MV-4-11 (cell line): ENCODE data around the gene ATP1B1.

Experiments
- DNase-seq: peaks from one replicate; lab custom pipeline; 2025; lab: John Stamatoyannopoulos, UW

The ATP1B1 gene

DNA sequence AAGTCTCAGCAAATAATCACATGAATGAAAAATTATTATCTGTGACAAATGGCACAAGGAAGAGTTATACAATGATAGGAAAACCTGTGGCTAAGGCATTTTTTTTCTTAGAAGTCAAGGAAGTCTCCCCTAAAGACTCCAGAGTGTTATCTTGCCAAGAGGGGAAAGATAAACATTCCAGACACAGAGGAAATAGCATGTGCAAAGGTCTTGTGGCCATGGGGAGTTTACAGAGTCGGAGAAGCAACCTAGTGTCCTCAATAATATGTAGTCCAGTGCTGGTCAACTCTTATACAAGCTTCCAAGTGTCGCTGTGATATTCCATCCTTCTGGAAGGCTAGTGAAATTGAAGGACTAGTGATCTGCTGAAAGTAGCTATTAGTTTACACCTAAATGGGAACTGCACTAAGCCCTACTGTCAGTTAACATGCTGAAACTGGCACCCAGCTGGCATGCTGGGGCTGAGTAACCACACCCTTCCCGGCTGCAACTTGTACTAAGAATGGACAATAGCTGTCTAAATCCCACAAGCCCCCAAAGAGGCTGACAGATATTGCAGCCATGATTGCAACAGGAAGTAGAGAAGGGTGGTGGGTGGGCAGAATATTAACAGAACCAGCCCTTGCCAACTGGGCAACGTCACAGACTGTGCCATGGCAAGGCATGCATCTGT lies 11.5 kb upstream of the ATP1B1 start:
- no peak for DNase-seq

DNA sequence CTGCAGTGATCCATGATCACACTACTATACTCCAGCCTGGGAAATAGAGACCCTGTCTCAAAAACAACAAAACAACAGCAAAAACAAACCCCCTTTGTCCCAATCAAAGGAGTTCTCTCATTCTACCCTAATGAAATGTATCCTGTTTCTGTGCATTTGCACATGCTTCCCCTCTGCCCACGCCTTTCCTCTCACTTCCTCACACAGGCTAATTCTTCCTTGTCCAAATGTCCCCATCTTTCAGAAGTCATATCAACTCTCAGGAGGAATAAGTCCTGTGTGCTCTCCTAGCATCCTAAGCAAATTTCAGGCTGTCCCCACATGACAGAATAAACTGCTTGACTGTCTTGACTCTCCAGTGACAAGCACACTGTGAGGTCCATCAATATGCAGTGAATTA lies 8.1 kb upstream of the ATP1B1 start:
- DNase-seq: peak; percentile 4

DNA sequence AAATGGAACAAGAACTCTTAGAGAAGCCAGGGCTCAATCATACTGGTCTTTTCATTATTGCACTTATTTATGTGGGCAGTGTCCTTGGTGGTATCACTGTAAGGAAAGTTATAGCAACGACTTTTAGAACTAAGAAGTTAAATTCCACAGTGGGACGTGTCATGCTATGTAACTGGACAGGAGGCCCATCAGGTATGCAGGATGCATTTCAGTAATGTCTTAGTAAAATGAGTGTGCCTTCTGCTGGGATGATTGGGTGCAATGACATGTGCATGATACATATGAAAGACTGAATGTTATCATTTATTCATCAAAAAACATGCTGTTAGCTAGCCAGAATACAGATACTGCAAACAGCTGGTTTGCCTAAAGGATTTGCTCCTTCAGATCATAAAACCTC lies 6.9 kb upstream of the ATP1B1 start:
- no peak for DNase-seq

DNA sequence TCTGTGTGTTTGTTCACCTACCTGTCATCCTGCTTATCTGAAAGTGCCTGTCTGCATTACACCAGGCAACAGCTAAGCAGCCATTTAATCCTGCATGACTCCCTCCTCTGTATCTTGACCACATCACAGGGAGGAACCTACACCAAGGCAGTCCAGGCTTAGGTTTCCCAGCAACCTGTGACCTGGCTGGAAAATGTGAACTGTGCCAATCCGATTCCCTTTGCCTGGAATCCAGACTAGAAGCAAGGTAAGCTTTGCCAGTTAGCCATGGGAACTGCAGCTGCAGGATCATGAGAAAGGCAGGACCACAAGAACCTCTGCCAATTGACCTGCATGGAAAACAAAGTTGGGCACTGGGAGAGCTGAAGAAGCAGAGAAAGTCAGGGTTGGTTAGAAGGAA lies 6.3 kb upstream of the ATP1B1 start:
- DNase-seq: no peak

DNA sequence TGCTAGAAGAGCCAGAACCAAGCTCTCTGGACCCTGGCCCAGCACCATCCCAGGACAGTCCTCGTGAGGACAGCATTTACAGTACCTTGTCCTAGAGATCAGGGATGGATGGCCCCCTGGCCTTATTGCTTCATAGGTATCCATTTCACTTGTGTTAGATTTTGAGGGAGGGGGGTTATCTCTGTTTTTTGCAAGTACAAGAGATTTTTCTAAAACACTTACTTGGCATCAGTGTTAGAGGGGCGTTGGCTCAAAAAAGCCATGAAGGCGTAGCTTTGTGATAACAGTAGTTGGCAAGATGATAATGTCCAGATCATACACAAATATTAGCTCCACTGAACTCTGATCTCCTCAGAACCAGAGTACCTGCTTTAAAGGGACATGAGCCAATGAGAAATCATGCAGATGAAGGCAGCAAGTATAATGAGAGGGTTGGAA lies 5.8 kb upstream of the ATP1B1 start:
- no peak for DNase-seq

DNA sequence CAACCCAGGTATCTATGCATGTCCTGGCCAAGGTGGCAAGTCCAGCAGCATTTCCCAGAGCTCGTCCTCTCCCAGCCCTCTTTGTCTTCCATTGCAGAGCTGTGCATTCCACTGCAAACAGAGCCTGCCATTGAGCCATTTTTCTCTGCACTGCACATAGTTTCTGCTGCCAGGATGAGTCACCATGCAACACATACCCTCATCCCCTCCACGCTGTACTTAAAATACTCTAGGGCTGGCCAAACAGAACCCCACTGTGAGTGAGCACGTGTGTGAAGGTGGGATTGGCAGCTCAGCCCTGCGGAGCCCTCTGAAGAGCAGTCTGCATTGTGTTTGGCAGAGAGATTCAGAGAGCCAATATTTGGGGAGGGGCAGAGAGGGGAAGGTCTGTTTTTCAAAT lies 3.9 kb upstream of the ATP1B1 start:
- no peak for DNase-seq

DNA sequence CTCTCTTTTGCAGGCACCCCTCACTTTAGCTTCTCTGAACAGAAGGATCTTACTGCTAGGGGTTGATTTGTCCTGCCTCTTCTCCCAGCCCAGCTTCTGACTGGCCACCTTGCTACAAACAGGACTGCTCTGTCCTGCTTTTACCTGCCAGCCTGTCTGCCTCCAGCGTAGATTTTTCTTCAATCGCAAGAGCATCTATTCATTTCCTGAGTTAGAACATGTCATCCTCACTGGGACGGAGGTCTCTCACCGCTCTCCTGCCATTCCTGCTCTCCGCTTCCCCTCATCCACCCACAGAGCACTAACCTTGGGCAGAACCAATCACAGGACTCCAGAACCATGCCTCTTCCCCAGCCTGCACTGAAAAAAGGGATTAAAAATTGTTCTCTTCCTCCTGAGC lies 3.5 kb upstream of the ATP1B1 start:
- no peak for DNase-seq

DNA sequence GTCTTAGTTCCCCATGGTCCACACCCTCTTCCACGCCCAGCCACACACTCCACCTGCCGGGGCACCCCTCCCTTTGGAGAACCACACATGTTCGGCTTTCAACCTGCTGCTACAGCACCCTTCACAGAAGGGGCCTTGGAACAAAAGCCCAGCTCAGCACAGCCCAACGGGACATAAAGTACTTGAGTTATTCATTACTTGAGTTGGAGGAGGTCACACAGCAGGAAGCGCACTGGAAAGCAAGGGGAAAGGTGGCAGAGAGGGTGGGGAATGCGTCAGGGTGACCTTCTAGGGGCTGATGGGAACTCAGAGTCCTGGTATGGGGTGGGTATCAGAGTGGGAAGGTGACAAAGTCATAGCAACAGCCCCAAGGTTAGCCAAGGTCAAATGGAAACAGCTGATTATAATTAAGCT lies 3.0 kb upstream of the ATP1B1 start:
- DNase-seq: no peak

DNA sequence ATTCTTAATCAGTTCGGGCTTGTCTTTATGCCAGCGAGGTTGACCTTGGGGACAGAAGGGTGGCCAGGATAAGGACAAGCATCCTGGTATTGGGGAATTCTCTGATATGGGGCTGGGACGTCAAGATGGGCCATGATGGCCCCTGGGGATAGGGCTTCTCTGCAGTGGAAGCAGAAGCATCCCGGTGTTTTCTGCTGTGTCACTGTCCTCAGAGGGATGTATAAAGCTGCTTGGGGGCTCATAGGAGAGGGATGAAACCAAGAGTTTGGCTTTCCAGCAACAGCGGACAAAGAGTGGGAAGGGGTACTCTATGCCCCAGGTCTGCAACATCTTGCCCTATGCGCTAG lies 1.4 kb upstream of the ATP1B1 start:
- DNase-seq: no peak

DNA sequence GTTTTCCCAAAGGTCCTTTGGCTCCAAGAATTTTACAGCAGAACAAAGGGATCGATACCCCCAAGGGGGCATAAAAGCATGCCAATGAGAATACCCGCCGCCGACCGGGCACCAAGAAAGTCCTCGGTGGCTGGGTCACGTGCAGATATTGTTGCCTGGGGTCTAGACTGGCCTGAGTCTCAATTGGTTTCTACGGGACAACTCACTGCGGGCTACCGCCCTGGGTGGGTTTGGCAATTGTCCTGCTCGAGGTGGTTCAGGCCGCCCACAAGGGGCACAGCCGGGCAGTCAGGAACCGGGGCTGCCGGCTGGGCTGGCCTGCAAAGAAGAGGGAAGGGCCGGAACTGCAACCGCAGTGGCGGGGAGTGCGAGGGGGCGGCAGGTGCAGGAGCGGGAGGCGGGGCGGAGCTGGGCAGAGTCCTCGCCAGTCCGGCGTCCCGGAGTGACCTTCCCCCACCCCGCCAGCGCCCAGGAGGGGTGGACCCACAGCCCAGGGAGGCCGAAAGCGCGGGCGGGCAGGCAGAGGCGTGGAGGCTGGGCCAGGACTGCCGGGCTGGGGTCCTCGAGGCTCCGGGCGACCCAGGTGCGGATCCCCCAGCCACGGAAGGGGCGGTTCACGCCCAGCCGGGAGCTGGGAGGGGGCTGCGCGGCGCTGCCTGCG lies 926 bp upstream of the ATP1B1 start:
- DNase-seq: peak; percentile 1

DNA sequence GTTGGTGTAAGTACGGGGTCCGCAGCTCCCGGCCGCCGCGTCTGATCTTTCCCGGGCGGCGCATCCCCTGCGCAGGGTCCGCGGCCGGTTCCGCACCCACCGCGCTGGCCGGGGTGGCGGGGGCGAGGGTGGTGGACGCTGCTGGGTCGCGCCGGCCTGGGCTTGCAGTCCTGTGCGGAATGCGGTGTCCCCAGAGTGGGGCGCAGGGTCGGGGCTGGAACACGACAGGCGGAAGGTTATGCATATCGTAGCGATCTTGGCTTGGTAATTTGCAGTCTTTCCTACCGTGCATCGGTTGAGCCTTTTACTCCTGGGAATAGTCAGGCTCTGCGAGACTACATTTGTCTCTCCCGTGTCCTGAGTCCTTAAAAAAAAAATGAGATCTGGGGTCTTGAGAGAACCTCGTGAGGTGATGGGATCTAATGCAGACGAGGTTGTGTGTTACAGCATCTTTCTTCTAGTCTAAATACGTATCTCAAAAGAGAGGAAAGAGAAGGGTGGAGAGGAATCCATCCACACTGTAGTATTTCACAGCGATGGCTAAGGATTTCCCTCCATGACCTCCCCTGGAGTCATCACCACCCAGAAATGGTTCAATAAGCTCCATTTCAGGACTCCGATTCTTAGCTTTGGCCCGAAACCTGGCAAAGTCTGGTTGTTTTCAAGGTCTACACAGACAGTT lies 572 bp downstream of the ATP1B1 start:
- no peak for DNase-seq

DNA sequence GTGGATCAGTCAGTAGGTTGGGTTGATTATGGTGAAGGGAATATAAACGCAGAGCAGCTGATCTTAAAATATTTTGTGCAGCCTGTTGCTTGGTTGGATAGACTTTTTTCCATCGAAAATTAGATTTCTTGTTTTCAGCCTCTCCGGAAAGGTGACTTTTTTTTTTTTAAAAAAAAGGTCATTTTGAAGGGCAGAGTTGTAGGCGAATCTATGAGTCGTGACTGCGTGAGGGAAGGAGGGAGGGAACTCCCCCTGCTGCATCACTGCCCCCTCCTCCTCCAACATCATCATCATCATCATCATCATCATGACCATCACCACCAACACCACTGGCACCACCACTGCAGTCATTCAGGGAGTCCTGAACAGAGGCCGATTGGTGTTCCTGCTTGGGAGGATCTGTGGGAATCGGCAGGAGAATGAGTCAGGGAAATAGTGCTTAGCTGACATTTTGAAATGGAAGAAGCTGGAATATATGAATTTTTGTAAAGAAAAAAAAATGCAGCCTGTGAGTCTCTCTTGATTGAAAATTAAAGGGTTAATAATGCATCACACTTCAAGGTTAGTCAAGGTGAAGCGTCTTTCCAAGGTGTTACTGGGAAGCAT lies 1.2 kb downstream of the ATP1B1 start:
- DNase-seq: no peak

DNA sequence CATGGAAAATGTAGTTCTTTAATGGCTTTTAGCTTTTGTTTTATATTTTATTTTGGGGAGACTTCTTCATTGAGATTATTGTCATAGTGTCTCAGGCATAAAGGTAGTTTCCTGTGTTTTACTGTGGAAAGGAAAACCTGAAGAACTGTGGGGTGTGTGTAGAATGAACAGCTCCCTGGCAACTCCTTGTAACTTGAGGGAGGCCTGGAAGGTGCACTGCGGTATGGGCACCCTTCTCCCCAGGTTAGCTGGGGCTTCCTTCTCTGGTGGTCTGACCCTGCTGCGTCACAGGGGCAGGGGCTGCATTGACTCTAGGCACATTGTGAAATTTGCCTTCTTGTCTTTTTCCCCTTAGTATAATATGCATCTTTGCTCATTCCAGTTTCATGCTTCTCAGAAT lies 1.7 kb downstream of the ATP1B1 start:
- no peak for DNase-seq

DNA sequence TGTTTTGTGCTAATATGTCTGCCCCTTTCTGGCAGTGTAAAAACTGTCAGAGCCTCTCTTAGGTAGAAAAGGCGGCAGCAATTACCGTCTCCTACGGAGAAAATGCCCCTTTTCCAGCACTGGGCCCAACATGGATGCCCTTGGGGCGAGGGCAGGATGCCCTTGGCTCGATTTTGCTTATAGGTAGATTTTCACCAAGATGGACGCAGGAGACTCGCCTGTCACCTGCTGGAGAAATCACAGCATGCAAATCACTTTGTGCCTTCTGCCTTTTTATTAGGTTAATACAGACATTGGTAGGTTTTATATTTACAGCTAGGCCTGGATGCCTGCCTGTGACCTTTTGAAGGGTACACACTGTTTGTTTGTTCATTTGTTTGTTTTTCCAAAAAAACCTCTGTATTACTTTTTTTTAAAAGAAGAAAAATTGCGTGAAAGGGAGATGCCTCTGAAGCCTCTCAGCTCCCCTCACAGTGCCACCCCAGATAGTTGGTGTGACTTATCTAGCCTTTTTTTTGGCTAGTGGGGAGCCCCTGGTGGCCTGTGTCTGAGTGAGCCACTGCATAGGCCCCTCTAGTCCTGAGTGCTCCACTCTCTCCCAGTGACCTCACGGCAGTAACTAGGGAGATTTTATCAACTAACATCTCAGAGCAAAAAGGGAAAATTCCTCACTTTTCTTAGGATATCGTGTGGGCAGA lies 2.5 kb downstream of the ATP1B1 start:
- no peak for DNase-seq

DNA sequence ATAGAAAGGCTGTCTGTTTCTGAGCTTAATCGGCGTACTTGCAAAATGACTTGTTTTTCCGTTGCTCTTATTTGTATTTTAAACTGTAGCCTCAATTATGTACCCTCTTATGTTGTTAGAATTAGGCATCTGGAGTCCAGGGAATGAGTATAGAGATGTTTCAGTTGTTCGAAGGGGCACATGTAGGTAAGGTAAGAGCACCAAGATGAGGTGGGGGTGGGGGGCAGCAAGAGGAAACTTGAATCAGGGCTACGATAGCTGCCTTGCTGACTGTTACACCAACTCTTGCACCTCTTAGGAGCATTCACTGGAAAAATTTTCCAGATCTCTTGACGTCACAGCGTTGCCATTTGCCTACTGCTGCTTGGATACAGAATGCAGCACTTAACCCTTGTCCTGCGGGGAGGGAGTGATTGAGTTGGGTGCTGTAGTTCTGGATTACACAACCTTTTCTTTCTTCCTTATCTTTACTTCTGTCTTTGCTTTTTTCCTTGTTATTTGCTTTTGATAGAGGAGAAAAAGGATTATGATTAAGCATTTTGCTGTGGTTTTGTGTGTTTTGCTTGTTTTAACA lies 3.2 kb downstream of the ATP1B1 start:
- peak; percentile 52 for DNase-seq

DNA sequence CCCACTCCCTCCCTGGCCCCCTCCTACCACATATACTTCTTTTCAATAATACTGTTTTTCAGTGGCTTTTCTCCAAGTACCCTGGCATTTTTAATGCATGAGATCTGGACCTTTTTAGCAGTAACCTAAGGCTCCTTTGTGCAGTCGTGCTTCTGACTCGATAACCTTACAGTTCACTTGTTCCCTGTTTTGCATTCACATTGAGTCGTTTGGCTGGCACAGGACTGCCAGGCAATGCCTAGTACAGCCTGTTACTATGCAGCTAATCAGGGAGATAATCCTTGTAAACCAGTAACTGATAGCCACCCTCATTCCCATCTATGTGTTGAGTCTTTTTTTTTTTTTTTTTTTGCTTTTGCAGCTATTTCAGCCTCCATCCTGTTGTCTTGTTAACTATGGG lies 3.7 kb downstream of the ATP1B1 start:
- no peak for DNase-seq

DNA sequence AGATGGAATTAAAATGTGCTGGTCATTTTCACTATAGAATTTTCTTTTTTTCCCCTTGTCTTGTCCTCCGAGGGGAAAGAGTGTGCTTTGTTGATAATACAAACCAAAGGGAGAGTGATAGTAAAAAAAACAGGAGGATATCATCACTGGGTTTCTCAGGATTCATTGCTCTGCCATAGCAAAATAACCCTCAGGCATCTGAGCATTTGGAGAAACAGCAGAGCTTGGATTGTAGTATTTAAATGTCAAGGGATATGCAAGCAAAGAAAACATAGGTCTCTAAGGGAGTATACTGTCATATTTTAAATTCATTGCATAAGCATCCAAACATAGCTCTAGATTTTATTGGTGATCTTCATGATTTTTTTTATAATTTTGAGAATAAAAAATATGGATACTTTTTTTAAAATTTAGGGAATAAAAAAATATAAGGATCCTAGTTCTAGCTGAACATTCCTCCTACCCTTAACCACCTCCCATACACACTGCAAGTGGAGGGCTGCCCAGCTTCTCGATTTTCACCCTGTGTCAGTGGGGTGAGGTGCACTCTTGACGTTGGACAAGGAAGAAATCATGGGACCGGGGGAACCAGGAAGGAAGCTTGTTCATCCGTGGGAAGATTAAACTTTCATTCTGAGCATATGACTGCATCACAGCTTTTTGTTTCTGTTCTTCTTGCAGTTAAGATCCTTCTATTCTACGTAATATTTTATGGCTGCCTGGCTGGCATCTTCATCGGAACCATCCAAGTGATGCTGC lies 4.4 kb downstream of the ATP1B1 start:
- DNase-seq: no peak

DNA sequence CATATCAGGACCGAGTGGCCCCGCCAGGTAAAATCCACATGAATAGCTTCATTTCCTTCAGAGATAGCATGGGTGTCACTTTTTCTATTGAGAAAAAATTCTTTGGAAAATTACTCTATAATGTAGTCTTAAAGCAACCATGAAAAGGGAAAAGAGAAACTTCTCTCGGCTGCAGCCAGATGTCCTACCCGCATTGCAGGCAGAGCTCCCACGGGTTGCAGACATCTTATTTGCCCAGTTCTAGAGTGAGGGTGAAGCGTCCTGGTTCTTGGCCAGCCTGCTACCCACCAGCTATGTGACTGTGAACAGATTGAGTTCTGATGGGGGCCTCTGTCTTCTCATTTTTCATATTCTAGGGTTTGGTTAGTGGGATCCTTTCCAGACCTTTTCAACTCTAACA lies 5.0 kb downstream of the ATP1B1 start:
- DNase-seq: no peak

DNA sequence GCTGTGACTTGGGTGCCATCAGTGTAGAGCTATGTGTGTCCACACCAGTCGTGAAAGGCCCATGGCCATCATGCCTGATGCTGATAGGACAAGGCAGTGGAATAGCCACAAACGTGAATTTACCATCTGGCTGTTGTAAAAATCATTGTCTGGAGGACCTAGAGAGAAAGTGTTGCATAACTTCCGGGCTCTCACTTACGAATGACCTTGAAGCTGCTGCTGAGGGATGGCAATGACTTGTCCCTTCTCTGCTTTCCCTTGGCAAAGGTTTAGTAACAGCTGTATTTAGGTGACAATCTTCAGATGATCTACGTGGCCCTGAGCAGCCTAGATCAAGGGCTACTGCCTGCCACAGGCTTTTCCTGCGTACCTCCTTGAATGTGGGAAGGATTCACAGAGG lies 5.8 kb downstream of the ATP1B1 start:
- DNase-seq: peak; percentile 60

DNA sequence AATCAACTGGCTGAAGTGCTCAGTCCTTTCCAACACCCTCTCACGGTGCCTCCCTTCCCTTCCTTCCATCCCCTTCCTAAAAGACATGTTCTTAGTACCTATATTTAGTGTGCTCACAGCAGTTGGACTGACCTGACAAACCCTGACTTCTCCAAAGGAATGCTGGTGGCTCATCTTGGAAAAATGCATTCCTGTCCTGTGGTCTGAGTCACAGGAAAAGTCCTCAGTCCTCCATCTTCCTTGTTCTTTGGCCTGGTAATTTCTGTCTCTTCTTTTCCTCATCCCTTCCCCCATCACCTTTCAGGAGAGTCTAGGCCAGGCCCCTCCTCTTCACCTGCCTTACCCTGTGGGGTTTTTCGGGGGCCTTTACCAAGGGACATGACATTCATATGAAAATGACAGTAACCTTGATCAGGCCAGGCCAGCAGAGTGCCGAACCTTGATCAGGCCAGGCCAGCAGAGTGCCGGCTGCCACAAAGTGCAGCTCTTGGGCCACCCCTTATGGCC lies 7.2 kb downstream of the ATP1B1 start:
- DNase-seq: no peak

DNA sequence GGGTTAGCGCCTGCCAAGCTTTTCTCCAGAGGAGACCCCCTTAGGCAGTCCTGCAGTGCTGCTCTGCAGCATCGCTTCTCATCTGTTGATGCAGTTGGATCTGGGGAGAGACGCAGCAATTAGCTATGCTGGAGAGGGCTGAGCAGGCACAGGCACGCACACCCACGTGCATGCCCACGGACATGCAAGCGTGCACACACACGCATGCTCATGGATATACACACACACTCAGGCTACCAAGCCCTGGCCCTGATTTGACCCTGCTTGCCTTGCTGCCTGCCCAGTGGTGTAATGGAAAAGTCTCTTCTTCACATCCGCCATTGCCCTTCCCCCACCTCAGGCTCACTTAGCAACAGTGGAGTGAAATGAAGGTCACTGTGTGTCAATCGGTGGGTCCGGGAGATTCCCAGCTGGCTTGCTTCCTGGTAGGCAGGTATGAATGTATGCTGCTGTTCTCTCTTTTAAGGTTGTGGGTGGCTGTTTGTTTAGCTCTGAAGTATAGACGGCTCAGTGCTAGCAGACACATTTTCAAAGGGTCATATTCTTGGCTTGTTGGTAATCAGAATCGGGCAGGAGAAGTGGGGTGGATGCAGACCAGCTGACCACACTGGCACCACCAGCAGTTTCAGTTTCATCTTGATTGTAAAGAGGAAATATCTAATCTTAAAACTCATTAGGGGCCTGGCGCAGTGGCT lies 9.5 kb downstream of the ATP1B1 start:
- DNase-seq: peak; percentile 63
